Activated naive CD8-positive, alpha-beta T cell treated with anti-CD3 and anti-CD28 coated beads, Interleukin-2, amount 50 U/mL, for 24 hours (primary cell): ENCODE measurements around the gene PSMB3.
"Not testable (repeated sequence)": the region's sequence is repeated elsewhere in the genome, so short reads cannot be mapped to it uniquely, and the experiment has no call there.

Source experiments
- ATAC-seq: fragments of 150-1000 bp; cut with Tn5 transposase; one replicate; pipeline ENCODE4 v1.10.0; 2021
- DNase-seq: peaks from one replicate; pipeline ENCODE4 v3.0.0; 2021
- H3K27ac Mint-ChIP-seq: one replicate; pipeline ENCODE4 v1.8.0; 2021; ENCODE audit warnings: mild to moderate bottlenecking, mixed read lengths
- H3K27me3 Mint-ChIP-seq: one replicate; pipeline ENCODE4 v1.8.0; 2021; ENCODE audit warnings: mixed read lengths
- H3K36me3 Mint-ChIP-seq: one replicate; pipeline ENCODE4 v1.8.0; 2021; ENCODE audit warnings: low read depth, mixed read lengths
- H3K4me1 Mint-ChIP-seq: one replicate; pipeline ENCODE4 v1.8.0; 2021; ENCODE audit warnings: mixed read lengths
- H3K4me3 Mint-ChIP-seq: one replicate; pipeline ENCODE4 v1.8.0; 2021; ENCODE audit warnings: mild to moderate bottlenecking, moderate library complexity, mixed read lengths
- H3K9me3 Mint-ChIP-seq: one replicate; pipeline ENCODE4 v1.8.0; 2021; ENCODE audit warnings: mixed read lengths

PSMB3 gene

DNA sequence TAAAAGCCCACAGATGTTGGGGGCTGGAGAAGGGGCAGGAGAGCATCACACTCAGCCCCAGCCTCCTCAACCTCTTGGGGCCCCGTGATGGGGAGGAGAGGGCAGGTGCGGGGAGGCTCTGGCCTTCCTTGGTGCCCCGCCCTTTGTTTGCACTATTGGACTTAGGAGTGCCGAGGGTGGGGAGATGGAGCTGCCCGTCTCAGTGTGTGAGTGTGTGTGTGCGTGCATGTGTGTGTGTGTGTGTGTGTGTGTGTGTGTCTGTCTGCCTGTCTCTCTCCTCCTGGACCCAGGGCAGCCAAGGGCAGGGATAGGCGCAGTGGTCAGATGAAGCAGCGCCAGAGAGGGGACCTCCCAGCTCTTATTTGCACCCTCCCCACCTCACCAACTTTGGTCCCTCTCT is 26.4 kb upstream of the PSMB3 start:
- Mint-ChIP-seq H3K27ac (peak overlapping the region; percentile 68), H3K36me3 (peaks cover 27% of the 10 kb centered on the region), H3K4me1 (peaks cover 67% of the 10 kb centered on the region)
- H3K27me3 Mint-ChIP-seq, DNase-seq, H3K4me3 Mint-ChIP-seq, H3K9me3 Mint-ChIP-seq, ATAC-seq: not testable (repeated sequence)

DNA sequence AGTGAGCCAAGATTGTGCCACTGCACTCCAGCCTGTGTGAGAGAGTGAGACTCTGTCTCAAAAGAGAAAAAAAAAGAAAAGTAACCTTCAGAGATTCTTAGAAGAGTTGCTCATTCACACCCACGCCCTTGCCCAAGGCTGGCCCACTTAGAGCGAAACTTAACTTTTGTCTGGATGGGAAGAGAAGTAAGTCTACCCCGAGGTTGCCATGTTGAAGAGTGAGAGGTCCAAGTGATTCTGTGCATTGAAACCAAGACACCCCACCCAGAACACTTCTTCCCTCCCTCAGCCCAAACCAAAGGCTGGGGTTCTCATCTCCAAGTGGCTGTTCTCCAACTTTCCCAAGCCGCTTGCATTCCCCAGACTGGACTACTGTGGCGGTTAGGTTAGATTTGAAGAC is 24.8 kb upstream of the PSMB3 start:
- Mint-ChIP-seq H3K4me3 (peak overlapping the region; percentile 78), H3K27me3 (peaks cover 2% of the 10 kb centered on the region), H3K27ac (peak overlapping the region; percentile 96), H3K4me1 (peaks cover 75% of the 10 kb centered on the region), H3K36me3 (peaks cover 27% of the 10 kb centered on the region), H3K9me3 (peaks cover 7% of the 10 kb centered on the region)
- peak; percentile 75 for DNase-seq
- ATAC-seq, result peak; percentile 50

DNA sequence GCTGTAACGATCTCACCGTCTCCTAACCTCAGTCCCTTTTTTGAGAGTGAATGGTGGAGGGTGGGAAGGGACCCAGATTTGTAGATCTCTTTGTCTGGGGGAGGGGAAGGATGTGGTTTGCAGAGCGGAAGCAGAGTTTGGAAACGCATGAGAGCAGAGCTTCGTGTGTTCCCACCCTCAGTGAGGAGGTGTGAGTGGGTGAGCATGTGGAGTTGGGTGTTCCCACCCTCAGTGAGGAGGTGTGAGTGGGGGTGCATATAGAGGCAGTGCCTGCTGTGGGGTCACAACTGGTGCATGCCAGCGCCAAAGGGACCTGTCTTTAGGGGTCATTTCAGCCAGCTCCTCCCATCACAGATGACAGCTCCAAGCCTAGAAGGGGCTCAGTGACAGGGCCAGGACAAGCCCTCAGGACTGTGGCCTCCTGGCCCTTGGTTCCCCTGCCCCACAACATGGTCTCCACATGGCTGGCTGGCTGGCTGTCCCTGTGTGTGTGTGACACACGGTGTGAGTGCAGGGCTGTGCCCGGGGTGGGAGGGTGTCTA is 24.2 kb upstream of the PSMB3 start:
- peak; percentile 62 for DNase-seq
- H3K4me1 Mint-ChIP-seq, result peaks cover 75% of the 10 kb centered on the region
- peaks cover 2% of the 10 kb centered on the region for H3K27me3 Mint-ChIP-seq
- peak; percentile 8 for ATAC-seq
- H3K27ac Mint-ChIP-seq, result peak overlapping the region; percentile 96
- H3K36me3 Mint-ChIP-seq, result peaks cover 23% of the 10 kb centered on the region
- peaks cover 7% of the 10 kb centered on the region for H3K9me3 Mint-ChIP-seq
- peak overlapping the region; percentile 78 for H3K4me3 Mint-ChIP-seq

DNA sequence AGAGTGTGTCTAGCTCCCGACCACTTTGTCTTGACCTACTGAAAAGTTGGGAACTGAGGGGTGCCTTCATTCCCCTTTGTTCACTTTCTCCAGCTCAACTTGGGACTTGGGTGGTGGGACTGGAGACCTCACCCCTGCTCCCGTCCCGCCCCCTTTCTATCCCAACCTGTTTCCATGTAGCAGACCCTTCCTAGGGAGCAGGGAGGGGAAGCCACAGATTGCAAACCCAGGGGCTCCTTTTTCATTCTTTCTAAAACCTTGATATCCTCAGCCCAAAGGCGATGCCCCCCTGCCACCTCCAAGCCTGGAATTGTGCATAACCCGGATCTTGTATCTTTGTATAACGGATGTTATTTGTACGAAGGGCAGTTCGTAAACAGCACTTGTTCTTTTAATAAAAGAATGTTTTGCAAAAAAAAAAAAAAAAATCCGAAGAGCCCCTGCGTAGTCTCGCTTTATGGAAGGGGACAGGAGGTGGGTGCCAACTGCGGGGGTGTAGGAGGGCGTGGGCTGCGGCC is 23.1 kb upstream of the PSMB3 start:
- ATAC-seq (no peak), DNase-seq (no peak)
- peaks cover 7% of the 10 kb centered on the region for H3K9me3 Mint-ChIP-seq
- peak overlapping the region; percentile 96 for H3K27ac Mint-ChIP-seq
- peak overlapping the region; percentile 78 for H3K4me3 Mint-ChIP-seq
- H3K4me1 Mint-ChIP-seq, result peaks cover 79% of the 10 kb centered on the region
- peaks cover 2% of the 10 kb centered on the region for H3K27me3 Mint-ChIP-seq
- H3K36me3 Mint-ChIP-seq, result peaks cover 22% of the 10 kb centered on the region

DNA sequence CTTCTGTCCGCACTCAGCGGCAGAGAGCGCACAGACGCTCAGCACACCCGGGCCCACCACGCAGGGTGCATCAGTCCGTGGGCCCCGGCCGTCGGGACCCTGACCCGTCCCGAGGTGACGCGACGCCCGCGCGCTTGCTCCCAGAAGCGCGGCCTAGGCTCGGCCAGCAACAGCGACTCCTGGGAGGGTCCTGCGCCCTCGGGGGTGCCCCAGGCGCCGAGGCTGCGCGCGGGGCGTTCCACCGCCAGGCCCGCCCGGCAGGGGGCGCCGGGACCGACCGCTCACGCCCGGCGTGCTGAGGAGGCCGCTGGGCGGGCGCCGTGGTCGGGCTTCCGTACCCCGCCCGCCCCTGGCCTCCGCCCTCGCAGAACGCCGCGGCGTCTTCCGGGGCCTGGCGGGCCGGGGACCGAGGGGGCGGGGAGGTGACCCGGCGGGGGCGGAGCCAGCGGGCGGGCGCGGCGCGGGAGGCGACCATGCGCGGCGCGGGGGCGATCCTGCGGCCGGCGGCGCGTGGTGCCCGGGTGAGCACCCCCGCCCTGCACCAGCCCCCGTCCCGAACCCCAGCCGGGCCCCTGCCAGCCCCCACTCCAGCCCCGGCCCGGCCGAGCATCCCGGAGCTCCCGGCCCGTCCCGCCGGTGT is 22.5 kb upstream of the PSMB3 start, which contains the start of gene CISD3:
Gene CISD3, plus strand, starts transcription at position 456 of the 640 bp plus-strand sequence. Its CDS starts 18 bp downstream, at position 474.
- peak; percentile 68 for ATAC-seq
- H3K4me3 Mint-ChIP-seq, result peak within 1 kb of the TSS; percentile 99
- peaks cover 2% of the 10 kb centered on the region for H3K27me3 Mint-ChIP-seq
- peaks cover 7% of the 10 kb centered on the region for H3K9me3 Mint-ChIP-seq
- peak within 1 kb of the TSS; percentile 97 for H3K27ac Mint-ChIP-seq
- peaks cover 23% of the 10 kb centered on the region for H3K36me3 Mint-ChIP-seq
- DNase-seq, result peak; percentile 90
- peaks cover 79% of the 10 kb centered on the region for H3K4me1 Mint-ChIP-seq

DNA sequence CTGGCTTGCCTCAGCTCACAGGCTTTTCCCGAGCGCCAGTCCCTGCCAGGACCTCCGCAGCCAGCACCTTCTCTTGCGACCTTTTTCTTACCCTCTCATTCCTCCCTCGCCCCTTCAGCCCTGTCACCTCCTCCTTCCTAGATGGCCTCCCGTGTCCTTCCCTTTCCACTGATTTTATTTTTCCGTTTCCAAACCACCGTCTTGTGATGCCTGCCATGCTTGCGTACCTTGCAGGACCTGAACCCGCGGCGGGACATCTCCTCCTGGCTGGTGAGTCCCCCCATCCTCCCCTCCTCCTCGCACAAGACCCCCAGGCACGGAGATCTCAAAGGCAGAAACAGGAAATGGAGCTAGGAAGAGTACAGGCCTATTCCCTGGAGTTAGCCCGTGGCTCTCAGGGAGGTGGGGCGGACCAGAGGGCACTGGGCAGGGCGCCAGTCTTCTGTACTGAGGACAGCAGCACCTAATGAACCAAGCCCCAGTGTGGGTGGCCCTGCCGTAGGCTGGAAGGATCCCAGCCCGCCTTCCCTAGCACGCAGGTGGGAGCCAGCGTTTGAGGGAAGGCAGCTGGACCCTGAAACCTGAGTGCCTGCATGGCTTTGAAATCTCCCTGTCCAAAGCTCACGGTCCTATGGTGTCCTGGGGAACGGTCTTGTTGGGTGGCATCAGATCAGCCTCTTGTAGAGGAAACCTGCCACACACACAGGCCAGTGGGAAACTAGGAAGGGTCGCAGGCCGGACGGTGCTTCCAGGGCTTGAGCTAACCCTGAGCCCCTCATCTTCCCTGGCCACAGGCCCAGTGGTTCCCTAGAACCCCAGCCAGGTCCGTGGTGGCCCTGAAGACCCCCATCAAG is 21.8 kb upstream of the PSMB3 start:
- no peak for DNase-seq
- peaks cover 2% of the 10 kb centered on the region for H3K27me3 Mint-ChIP-seq
- H3K9me3 Mint-ChIP-seq, result peaks cover 7% of the 10 kb centered on the region
- H3K4me1 Mint-ChIP-seq, result peaks cover 77% of the 10 kb centered on the region
- H3K4me3 Mint-ChIP-seq, result peak overlapping the region; percentile 99
- H3K36me3 Mint-ChIP-seq, result peaks cover 19% of the 10 kb centered on the region
- peak overlapping the region; percentile 97 for H3K27ac Mint-ChIP-seq
- no peak for ATAC-seq

DNA sequence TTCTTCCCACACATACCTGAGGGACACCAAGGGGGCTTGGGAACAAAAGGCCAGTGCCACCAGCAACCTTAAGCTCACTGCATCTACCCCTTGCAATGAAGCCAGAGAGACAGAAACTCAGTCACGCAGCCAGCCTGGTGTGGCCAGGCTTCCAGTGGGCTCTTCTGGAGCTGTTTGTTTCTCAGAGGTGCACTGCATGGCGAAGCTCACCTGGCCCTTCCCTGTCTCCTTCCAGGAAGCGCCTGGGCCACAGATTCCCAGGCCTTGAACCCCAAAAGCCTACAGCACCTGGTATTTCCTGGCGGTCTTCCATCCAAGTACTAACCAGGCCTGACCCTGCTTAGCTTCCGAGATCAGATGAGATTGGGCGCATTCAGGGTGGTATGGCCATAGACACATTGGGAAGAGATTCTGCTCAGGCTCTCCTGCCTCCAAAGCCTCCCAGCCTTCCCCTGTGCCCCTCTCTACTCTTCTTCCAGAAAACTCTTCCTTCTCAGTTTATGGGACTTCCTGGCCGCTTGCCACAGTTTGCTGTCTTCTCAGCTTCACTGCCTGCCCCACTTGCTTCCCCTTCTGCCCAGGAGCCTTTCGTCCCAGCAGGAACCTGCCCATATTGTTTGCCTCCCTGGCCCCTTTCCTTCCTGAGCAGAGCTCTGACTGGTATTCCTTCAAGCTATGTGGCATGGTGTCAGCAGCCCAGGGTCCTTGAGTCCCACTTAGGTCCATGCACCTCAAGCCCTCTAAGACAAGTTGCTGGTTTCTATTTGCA is 20.8 kb upstream of the PSMB3 start:
- Mint-ChIP-seq H3K4me3 (peak overlapping the region; percentile 99), H3K36me3 (peaks cover 18% of the 10 kb centered on the region), H3K27me3 (peaks cover 2% of the 10 kb centered on the region), H3K9me3 (peaks cover 7% of the 10 kb centered on the region), H3K27ac (peak overlapping the region; percentile 97), H3K4me1 (peaks cover 70% of the 10 kb centered on the region)
- DNase-seq, result no peak
- ATAC-seq, result no peak

DNA sequence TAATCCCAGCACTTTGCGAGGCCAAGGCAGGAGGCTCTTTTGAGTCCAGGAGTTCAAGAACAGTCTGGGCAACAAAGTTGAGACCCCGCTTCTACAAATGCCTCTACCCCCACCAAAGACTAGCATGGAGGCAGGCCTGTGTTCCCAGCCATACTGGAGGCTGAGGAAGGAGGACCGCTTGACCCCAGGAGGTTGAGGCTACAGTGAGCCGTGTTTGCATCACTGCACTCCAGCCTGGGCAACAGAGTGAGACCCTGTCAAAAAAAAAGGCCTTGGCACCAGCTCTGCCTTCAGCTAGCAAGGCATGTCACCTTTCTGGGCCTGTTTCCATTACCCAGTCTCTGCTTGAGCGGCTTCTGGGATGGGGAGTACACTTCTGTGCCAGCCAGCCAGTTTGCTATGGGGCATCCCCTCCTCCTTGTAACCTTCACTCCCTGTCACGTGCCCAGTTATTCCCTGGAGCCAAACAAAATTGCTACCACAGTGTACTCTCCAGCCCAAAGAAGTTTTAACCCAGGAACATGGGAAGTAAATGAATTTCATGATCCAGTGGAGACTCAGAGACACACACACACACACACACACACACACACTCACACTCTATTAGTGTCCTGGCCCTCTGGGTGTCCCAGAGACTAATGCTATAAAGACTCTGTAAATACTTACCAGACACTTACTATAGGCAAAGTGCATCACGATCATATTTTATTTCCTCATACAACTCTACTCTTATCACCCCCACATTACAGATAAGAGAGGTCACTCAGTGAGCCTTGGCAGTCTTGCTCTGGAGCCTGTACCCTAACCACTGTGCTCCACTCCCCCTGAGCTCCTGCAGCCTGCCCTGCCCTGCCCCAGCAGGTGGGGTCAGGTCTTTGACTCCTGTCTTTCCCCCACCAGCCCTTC is 19.9 kb upstream of the PSMB3 start:
- peak overlapping the region; percentile 97 for H3K27ac Mint-ChIP-seq
- peaks cover 7% of the 10 kb centered on the region for H3K9me3 Mint-ChIP-seq
- DNase-seq (no peak), ATAC-seq (no peak)
- H3K27me3 Mint-ChIP-seq, result peaks cover 2% of the 10 kb centered on the region
- peaks cover 17% of the 10 kb centered on the region for H3K36me3 Mint-ChIP-seq
- peaks cover 60% of the 10 kb centered on the region for H3K4me1 Mint-ChIP-seq
- peak overlapping the region; percentile 99 for H3K4me3 Mint-ChIP-seq

DNA sequence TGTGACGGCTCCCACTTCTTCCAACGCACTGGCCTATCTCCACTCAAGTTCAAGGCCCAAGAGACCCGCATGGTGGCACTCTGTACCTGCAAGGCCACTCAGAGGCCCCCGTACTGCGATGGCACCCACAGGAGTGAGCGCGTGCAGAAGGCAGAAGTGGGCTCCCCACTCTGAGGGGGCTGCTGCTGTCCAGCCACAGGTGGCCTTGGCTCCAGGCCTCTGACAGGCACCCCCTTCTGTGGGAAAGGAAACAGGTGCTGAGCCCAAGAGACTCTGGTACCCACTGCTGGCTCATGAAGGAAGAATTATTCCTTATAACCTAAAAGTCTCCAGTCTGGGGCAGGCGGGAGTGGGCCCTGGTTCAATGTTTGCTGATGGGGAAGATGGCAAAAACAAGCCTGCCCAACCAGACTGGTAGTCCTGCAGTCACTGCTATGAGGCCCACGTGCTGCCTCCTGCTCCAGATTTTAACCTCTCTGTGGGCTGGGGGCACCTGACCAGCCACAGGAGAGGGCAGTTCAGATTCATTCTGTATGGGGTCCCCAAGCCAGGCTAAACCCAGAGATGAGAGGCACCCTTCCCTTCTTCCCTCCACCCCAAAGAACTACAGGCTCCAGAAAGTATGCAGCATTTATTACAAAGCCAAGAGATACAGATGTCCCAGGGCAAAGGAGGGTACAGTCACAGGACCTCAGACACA is 19.1 kb upstream of the PSMB3 start:
- DNase-seq (no peak), ATAC-seq (no peak)
- H3K36me3 Mint-ChIP-seq, result peaks cover 10% of the 10 kb centered on the region
- H3K9me3 Mint-ChIP-seq, result no peaks in the 10 kb centered on the region
- H3K27ac Mint-ChIP-seq, result peak overlapping the region; percentile 95
- H3K27me3 Mint-ChIP-seq, result peaks cover 2% of the 10 kb centered on the region
- H3K4me3 Mint-ChIP-seq, result peak overlapping the region; percentile 99
- peaks cover 52% of the 10 kb centered on the region for H3K4me1 Mint-ChIP-seq

DNA sequence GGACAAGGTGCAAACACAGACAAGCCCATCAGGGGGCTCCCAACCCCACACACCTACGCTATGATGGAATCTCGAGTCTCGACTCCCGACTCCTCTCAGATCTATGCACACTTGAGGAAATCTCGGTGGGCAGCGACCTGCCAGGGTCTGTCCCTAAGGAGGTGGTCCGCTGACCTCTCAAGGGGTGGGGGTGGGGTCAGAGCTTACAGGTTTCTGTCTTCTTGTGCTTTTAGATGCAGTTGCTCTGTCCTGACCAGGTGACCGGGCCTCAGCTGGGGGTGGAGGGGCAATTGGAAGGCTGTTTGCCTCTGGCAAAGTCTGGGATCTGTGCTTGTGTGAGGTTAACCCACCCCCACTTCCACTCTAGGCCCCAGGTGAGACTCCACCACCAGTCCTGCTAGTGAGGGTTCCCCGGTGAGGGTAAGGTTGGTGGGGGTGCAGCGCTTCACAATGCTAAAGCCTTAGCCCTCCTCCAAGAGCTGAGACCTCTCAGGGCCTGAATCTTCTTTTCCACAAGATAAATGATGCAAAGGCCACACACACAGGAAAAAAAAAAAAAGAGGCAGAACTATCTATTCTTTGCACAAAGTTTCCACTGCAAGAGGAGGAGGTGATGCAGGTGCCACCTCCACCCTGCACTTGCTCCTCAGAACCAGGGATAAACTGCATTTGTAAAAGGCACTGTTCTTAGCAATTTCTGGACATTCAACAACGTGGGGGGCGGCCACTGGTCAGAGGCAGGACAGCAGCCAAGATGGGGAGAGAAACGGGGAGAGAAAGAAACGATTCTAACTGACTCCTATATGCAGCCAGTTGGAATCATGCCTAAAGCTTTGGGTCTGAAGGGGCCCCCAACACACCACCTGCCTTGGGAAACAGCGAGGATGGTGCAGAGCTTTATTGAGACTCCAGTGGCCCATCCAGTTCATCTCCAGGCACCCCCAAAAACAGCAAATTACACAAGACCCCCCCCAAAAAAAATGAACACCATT is 18.3 kb upstream of the PSMB3 start:
- no peaks in the 10 kb centered on the region for H3K9me3 Mint-ChIP-seq
- H3K4me3 Mint-ChIP-seq, result peak overlapping the region; percentile 64
- peaks cover 10% of the 10 kb centered on the region for H3K36me3 Mint-ChIP-seq
- H3K4me1 Mint-ChIP-seq, result peaks cover 44% of the 10 kb centered on the region
- peaks cover 2% of the 10 kb centered on the region for H3K27me3 Mint-ChIP-seq
- ATAC-seq, result peak; percentile 55
- no peak for DNase-seq
- H3K27ac Mint-ChIP-seq, result peak overlapping the region; percentile 95

DNA sequence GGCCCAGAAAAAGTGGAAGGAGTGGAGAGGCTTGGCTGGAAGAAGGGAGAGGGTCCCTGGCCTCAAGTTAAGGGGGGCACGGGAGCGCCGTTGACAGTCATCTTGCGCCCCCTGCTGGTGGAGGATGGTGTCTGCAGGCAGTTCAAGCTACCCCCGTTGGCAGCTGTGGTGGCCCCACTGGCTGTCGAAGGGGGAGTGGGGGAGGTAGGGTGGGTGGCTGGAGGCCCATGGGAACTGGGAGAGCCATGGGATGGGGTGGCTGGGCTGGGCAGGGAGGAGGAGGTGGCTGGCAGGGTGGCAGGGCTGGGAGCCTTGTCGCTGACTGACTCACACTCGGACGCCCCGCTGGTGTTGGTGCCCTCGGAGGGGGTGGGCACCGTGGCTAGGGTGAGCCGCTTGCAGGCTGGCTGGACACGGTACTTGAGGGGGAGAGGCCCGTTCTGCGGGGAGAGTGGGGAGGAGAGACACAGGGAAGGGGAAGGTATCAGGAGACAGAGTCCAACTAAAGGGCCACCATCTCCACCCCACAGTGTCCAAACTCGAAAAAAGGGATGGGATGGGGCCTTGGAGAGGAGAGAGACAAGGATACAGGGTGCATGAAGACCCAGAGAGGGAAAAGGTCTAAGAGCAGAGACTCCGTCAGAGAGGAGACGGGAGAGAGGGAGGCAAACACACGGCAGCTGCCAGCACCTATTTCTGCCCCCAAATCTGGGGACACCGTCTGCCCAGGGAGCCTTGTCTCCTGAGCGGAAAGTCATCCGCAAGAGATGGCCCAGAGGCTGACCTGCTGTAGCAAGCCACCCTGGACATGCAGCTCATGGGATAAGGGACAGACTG is 17.2 kb upstream of the PSMB3 start:
- Mint-ChIP-seq H3K27ac (peak overlapping the region; percentile 95), H3K36me3 (peaks cover 10% of the 10 kb centered on the region), H3K4me3 (no peak overlapping the region), H3K4me1 (peaks cover 41% of the 10 kb centered on the region), H3K27me3 (peaks cover 2% of the 10 kb centered on the region), H3K9me3 (no peaks in the 10 kb centered on the region)
- DNase-seq, result peak; percentile 87
- no peak for ATAC-seq
